Calu3 (cell line): Measurements from ENCODE around the gene AMPD3. TPM values are rescaled to one million over a fixed set of nuclear protein-coding genes. Genes with fewer than 3 reads are reported as not detected.

ENCODE experiments used
- BruUV-seq: library from RNA; stranded (reverse); fragments of 400-500 nt; replicated peaks from 2 replicates; lab custom pipeline; 2021; lab: Mats Ljungman, UMichigan
- CTCF ChIA-PET: fragments of 300-600 bp; sonication (Branson Sonifier 250); formaldehyde crosslinking; loops from one replicate; lab custom pipeline; 2022; ENCODE audit warnings: antibody characterized with exemption; lab: Charles Lee
- DNase-seq: peaks from one replicate; pipeline ENCODE4 v3.0.0; 2022
- H3K27ac Mint-ChIP-seq: one replicate; pipeline ENCODE4 v1.8.0; 2022; ENCODE audit warnings: mixed read lengths; ENCODE audit not compliant: unreplicated experiment
- H3K27me3 Mint-ChIP-seq: one replicate; pipeline ENCODE4 v1.8.0; 2022; ENCODE audit warnings: mixed read lengths; ENCODE audit not compliant: unreplicated experiment
- H3K36me3 Mint-ChIP-seq: one replicate; pipeline ENCODE4 v1.8.0; 2022; ENCODE audit warnings: mild to moderate bottlenecking, moderate library complexity, mixed read lengths; ENCODE audit not compliant: insufficient read depth, unreplicated experiment
- H3K4me1 Mint-ChIP-seq: one replicate; pipeline ENCODE4 v1.8.0; 2022; ENCODE audit warnings: mild to moderate bottlenecking, low read depth, mixed read lengths; ENCODE audit not compliant: unreplicated experiment
- H3K4me3 Mint-ChIP-seq: one replicate; pipeline ENCODE4 v1.8.0; 2022; ENCODE audit warnings: mild to moderate bottlenecking, low read depth, moderate library complexity, mixed read lengths; ENCODE audit not compliant: unreplicated experiment
- H3K9me3 Mint-ChIP-seq: one replicate; pipeline ENCODE4 v1.8.0; 2022; ENCODE audit warnings: low read depth, mixed read lengths; ENCODE audit not compliant: unreplicated experiment
- CTCF ChIP-seq: fragments of 200-600 bp; IDR thresholded peaks from one replicate; pipeline ENCODE4 v1.8.0; 2022; ENCODE audit warnings: antibody characterized with exemption; ENCODE audit not compliant: unreplicated experiment
- intact Hi-C: fragments of 100-400 bp; cut with micrococcal nuclease; formaldehyde crosslinking; loops from one replicate; pipeline ENCODE4 v1.10.0; 2022; ENCODE audit not compliant: unreplicated experiment
- total RNA-seq: library from RNA; stranded (reverse); gene quantifications from 2 replicates; pipeline ENCODE4 v1.2.3, GENCODE V29; 2022

Gene AMPD3
- total RNA-seq, 1 experiment from 2014 or later, result 2.1 TPM

GRCh38 chr11:10440401-10440800, 14.7 kb upstream of the AMPD3 start:
- Mint-ChIP-seq H3K27ac (no peak overlapping the region), H3K4me3 (no peak overlapping the region), H3K4me1 (no peaks in the 10 kb centered on the region), H3K27me3 (no peaks in the 10 kb centered on the region), H3K36me3 (no peaks in the 10 kb centered on the region), H3K9me3 (no peaks in the 10 kb centered on the region)
- intact Hi-C loops, result no loop called here
- BruUV-seq, result no TSS peak
- no peak for DNase-seq
- CTCF ChIA-PET, result no interaction called here
- TF ChIP-seq CTCF, result no peak

- H3K4me3 Mint-ChIP-seq, result no peak overlapping the region
- no peaks in the 10 kb centered on the region for H3K9me3 Mint-ChIP-seq
- DNase-seq, result no peak
- no peaks in the 10 kb centered on the region for H3K4me1 Mint-ChIP-seq
- intact Hi-C loops, result no loop called here
- H3K36me3 Mint-ChIP-seq, result no peaks in the 10 kb centered on the region
- no peak for TF ChIP-seq CTCF
- no TSS peak for BruUV-seq
- CTCF ChIA-PET, result no interaction called here
- H3K27ac Mint-ChIP-seq, result no peak overlapping the region
- H3K27me3 Mint-ChIP-seq, result no peaks in the 10 kb centered on the region
Measured at GRCh38 chr11:10441091-10441490, 14.0 kb upstream of the AMPD3 start.

- no peaks in the 10 kb centered on the region for H3K4me1 Mint-ChIP-seq
- no peaks in the 10 kb centered on the region for H3K27me3 Mint-ChIP-seq
- BruUV-seq, result no TSS peak
- TF ChIP-seq CTCF, result no peak
- CTCF ChIA-PET, result interaction anchor here (0.7 kb wide), 1 partner anchor 61 kb away, joined by 3 read pairs; no protein-coding TSS in a partner anchor
- H3K4me3 Mint-ChIP-seq, result no peak overlapping the region
- H3K9me3 Mint-ChIP-seq, result no peaks in the 10 kb centered on the region
- no peaks in the 10 kb centered on the region for H3K36me3 Mint-ChIP-seq
- intact Hi-C loops, result no loop called here
- no peak overlapping the region for H3K27ac Mint-ChIP-seq
- no peak for DNase-seq
Measured at GRCh38 chr11:10441652-10442503, 13.2 kb upstream of the AMPD3 start.

GRCh38 chr11:10443152-10443551, 11.9 kb upstream of the AMPD3 start:
- no peak overlapping the region for H3K4me3 Mint-ChIP-seq
- no TSS peak for BruUV-seq
- no peaks in the 10 kb centered on the region for H3K4me1 Mint-ChIP-seq
- TF ChIP-seq CTCF, result no peak
- H3K9me3 Mint-ChIP-seq, result no peaks in the 10 kb centered on the region
- H3K27ac Mint-ChIP-seq, result no peak overlapping the region
- no peaks in the 10 kb centered on the region for H3K27me3 Mint-ChIP-seq
- no peaks in the 10 kb centered on the region for H3K36me3 Mint-ChIP-seq
- intact Hi-C loops, result no loop called here
- no peak for DNase-seq
- CTCF ChIA-PET, result no interaction called here
